ENCODE measurements around the gene RILPL2. TPM values are rescaled to one million over a fixed set of nuclear protein-coding genes. Genes with fewer than 3 reads are reported as not detected.
"Not testable (repeated sequence)": the region's sequence is repeated elsewhere in the genome, so short reads cannot be mapped to it uniquely, and the experiment has no call there.

RILPL2 gene, protein sequence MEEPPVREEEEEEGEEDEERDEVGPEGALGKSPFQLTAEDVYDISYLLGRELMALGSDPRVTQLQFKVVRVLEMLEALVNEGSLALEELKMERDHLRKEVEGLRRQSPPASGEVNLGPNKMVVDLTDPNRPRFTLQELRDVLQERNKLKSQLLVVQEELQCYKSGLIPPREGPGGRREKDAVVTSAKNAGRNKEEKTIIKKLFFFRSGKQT
- total RNA-seq = 2.7 TPM

- peak; percentile 92 for DNase-seq (ENCODE audit: low spot score)
- ATAC-seq = peak; percentile 95
Measured at GRCh38 chr12:123436017-123436964, at the start of gene RILPL2. RILPL2 (minus strand) TSS chr12:123436684; CDS start chr12:123436420, 264 bp downstream.

- DNase-seq (ENCODE audit: low spot score) (no peak), ATAC-seq (no peak)
Measured at GRCh38 chr12:123485756-123486155, 49.3 kb upstream of the RILPL2 start.

- ATAC-seq (no peak), DNase-seq (ENCODE audit: low spot score) (no peak)
Measured at GRCh38 chr12:123483602-123484248, 47.2 kb upstream of the RILPL2 start.

GRCh38 chr12:123482876-123483275 lies 46.4 kb upstream of the RILPL2 start:
- no peak for DNase-seq (ENCODE audit: low spot score)
- ATAC-seq = no peak

DNA sequence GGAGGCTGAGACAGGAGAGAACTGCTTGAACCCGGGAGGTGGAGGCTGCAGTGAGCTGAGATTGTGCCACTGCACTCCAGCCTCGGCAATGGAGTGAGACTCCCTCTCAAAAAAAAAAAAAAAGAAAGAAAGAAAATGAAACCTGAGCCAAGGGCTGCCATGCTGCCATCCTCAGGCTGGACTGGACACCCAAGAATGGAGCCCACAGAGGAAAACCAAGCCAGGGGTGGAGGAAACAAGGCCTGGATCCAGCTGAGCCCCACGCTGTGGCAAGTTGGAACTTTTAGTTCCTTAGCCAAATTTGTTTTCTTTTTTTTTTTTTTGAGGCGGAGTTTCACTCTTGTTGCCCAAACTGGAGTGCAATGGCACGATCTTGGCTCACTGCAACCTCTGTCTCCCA lies 44.8 kb upstream of the RILPL2 start:
- not testable (repeated sequence) for ATAC-seq; DNase-seq (ENCODE audit: low spot score)

GRCh38 chr12:123479442-123480180 lies 43.1 kb upstream of the RILPL2 start:
- DNase-seq (ENCODE audit: low spot score) (no peak), ATAC-seq (no peak)

DNA sequence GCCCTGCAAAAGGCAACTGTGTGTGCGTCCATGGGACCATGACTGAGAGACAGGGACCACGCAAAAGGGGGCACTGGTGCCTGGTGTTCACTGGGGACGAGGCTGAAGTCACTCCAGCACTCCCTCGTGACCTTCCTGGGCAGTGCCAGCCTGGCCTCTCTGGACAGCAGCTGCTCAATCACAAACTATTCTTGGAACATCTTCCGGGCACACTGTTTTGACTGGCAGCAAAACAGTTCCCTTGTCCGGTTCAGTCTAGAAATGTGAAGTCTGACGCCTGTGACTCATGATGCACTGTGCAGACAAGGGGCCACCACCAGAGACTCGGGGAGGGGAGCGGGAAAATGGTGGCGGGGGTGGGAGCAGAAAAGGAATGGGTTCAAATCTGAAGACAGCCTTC lies 42.3 kb upstream of the RILPL2 start:
- ATAC-seq = no peak

GRCh38 chr12:123478069-123478468 lies 41.6 kb upstream of the RILPL2 start:
- DNase-seq (ENCODE audit: low spot score) = no peak
- ATAC-seq = no peak

More for the DNA sequence above, 42.3 kb upstream of the RILPL2 start:
- no peak for DNase-seq (ENCODE audit: low spot score)

GRCh38 chr12:123475246-123475703 lies 38.8 kb upstream of the RILPL2 start:
- ATAC-seq (no peak), DNase-seq (ENCODE audit: low spot score) (no peak)

- no peak for ATAC-seq
- DNase-seq (ENCODE audit: low spot score) = no peak
Measured at GRCh38 chr12:123474485-123475245, 38.2 kb upstream of the RILPL2 start.

DNA sequence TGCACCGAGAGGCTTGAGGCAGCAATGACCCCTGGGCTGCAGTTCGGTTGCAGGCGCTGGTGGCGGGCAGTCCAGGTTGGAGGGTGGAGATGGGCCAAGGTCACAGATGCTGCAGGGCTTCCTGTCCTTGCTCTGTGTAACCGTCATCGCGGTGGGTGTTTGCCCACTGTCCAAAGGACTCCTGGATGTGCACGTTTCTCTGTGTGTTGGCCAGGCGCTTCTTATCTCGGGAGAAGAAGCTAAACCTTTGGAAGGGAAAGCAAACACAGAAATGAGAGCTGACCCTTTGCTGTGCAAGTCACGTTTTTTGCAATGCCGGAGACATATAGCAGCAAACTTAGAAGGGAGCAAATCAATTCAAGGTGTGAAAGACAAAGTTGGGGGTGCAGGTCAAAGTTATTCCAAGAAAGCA lies 36.0 kb upstream of the RILPL2 start:
- ATAC-seq = peak; percentile 26
- no peak for DNase-seq (ENCODE audit: low spot score)

DNA sequence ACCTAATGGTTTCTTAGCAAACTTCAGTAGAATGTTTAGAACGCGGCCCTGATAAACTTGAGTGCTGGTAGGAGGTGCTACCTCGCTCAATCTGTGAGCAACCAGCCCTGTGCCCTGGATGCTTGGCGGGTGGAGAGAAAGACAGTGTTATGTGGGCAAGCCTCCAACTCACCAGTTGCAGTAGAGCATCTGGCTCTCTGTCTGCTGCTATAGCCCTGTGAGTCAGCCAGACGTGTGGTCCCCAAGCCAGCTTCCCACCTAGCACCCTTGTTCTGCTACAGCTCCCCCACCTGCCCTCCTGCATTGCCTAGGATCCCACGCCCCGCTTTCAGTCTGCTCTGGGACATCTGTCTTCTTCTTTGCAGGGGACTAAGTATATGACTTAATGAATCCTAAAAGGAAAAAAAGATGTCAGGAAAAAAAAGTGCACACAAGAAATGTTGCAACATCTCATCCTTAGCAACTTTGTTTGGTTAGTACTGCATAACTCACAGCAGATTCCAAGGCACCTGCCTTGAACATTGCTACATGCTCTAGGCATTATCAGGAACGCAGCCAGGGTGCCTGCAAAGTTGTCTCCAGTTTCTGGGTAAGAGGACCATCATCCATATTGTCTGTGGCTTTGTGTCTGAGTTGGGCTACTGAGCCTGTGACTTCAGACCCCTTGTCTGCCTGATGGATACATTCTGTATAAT lies 35.0 kb upstream of the RILPL2 start:
- DNase-seq (ENCODE audit: low spot score) (no peak), ATAC-seq (peak; percentile 60)

DNA sequence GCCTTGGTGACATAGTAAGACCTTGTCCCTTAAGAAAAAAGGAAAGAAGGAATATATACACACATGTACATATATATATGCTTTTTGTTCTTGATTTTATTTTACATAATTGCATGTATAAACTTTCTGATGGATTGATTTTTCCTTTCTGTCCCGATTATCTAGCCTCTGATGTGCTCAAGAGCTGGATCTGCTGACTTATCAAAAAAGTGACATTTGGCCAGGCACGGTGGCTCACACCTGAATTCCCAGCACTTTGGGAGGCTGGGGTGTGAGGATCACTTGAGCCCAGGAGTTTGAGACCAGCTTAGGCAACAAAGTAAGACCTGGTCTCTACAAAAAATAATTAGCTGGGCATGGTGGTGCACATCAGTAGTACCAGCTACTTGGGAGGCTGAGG lies 33.5 kb upstream of the RILPL2 start:
- DNase-seq (ENCODE audit: low spot score) = no peak
- ATAC-seq = no peak

DNA sequence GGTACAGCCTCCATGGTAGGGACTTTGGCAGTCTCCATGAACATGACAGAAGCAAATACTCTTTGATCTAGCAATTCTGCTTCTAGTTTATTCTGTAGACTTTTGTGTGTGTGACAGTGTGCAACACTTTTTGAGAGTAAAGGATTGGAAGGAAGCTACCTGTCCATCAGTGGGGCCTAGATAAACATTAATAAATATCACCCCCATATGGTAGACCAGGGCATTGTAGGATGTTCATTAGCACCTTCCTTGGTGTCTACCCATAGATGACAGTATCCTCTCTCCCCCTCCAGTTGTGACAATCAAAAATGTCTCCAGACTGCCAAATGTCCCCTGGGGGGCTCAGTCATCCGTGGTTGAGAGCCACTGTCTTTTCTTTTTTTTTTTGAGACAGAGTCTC lies 32.3 kb upstream of the RILPL2 start:
- no peak for ATAC-seq
- DNase-seq (ENCODE audit: low spot score) = no peak

DNA sequence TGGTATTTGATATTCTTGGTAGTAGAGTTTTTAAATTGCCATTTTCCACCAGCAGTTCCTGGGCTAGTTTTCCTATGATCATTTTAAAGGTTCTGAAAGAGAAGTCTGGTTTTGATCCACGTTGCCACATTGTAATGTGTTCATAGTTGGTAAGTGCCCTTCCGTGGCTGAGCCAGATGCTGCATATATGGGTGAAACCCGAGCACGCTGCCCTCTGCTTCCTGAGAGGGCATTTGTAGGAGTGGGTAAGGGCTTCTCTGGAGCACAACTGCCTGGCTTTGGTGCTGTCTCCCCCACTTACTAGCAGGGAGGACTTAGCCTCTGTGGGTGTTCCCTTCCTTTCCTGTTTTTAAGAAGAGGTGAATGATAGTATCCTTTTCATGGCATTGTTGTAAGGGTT lies 28.6 kb upstream of the RILPL2 start:
- no peak for DNase-seq (ENCODE audit: low spot score)
- ATAC-seq = no peak

- not testable (repeated sequence) for ATAC-seq; DNase-seq (ENCODE audit: low spot score)
Measured at GRCh38 chr12:123463174-123463573, 26.7 kb upstream of the RILPL2 start.

DNA sequence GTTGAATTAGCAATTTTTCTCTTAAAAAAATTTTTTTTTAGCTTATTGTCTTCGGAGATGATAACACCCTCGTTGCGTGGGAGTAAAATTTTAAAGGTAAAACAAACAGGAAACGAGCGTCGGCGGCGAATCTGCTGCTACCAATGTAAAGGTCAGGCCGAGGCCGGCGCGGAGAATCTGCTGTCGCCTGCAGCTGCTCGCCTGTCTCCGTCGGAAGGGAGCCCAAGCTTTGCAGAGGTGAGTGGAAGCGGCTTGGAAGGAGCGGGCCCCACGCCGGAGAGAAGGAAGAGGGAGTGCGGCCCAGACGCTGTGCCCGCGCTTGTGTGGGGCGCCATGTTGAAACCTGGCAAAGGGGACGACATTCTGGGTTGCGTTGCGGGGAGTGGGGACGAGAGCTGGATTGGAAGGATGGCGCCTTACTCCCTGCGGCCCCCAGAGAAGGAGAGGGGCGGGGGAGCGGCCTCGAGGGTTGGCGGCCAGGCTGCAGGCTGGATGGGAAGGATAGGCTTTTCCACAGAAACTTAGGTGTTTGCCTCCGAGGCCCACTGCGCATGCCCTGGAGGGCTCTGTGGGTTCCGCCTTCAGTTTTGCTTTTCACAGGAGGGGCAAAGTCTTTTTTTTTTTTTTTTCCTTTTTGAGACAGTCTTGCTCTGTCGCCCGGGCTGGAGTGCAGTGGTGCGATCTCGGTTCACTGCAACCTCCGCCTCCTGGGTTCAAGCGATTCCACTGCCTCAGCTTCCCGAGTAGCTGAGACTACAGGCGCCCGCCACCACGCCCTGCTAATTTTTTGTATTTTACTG lies 21.7 kb upstream of the RILPL2 start, which contains the start of gene SNRNP35:
TSS of gene SNRNP35 (plus strand) at position 160 of the 800 bp plus-strand sequence. CDS start 7,402 bp downstream, outside the sequence.
- ATAC-seq = peak; percentile 90
- peak; percentile 86 for DNase-seq (ENCODE audit: low spot score)

DNA sequence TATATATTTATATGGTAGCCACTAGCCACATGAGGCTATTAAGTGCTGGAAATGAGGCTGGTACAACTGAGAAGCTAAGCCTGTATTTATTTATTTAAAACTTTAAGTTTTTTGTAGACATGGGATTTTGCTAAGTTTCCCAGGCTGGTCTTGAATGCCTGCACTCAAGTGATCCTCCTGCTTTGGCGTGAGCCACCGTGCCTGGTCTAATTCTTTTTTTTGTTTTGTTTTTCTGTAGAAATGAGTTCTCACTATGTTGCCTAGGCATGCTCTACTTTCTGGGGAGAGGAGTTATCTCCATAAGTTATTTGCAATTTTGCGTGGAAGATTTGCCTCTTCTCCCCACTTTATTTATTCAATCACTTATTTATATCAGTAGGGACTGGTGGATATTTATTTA lies 16.7 kb upstream of the RILPL2 start:
- DNase-seq (ENCODE audit: low spot score) = no peak
- no peak for ATAC-seq

DNA sequence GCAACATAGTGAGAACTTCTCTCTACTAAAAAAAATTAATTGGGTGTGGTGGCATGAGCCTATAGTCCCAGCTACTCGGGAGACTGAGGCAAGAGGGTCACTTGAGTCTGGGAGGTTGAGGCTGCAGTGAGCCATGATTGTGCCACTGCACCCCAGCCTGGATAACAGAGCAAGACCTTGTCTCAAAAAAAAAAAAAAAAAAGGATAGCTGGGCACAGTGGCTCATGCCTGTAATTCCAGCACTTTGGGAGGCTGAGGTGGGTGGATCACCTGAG lies 15.7 kb upstream of the RILPL2 start:
- ATAC-seq; DNase-seq (ENCODE audit: low spot score): not testable (repeated sequence)
